Endothelial cell (in vitro differentiated cells): Measurements from ENCODE around the gene AUTS2. TPM values are rescaled to one million over a fixed set of nuclear protein-coding genes. Genes with fewer than 3 reads are reported as not detected.

Experiments used
- DNase-seq: peaks from one replicate; pipeline ENCODE4 v3.0.0; 2021; ENCODE audit warnings: low spot score
- H3K27ac Mint-ChIP-seq: one replicate; pipeline ENCODE4 v1.8.0; 2021; ENCODE audit warnings: mixed read lengths, inconsistent platforms; ENCODE audit not compliant: unreplicated experiment
- H3K27me3 Mint-ChIP-seq: one replicate; pipeline ENCODE4 v1.8.0; 2021; ENCODE audit warnings: mild to moderate bottlenecking, moderate library complexity, mixed read lengths, inconsistent platforms; ENCODE audit not compliant: unreplicated experiment
- H3K36me3 Mint-ChIP-seq: one replicate; pipeline ENCODE4 v1.8.0; 2021; ENCODE audit warnings: mild to moderate bottlenecking, low read depth, mixed read lengths, inconsistent platforms; ENCODE audit not compliant: unreplicated experiment
- H3K4me1 Mint-ChIP-seq: one replicate; pipeline ENCODE4 v1.8.0; 2021; ENCODE audit warnings: mild to moderate bottlenecking, mixed read lengths, inconsistent platforms; ENCODE audit not compliant: unreplicated experiment
- H3K4me3 Mint-ChIP-seq: one replicate; pipeline ENCODE4 v1.8.0; 2021; ENCODE audit warnings: mild to moderate bottlenecking, mixed read lengths, inconsistent platforms; ENCODE audit not compliant: unreplicated experiment
- H3K9me3 Mint-ChIP-seq: one replicate; pipeline ENCODE4 v1.8.0; 2021; ENCODE audit warnings: mixed read lengths, inconsistent platforms; ENCODE audit not compliant: unreplicated experiment
- CTCF ChIP-seq: fragments of 200-600 bp; sonication (generic); IDR thresholded peaks from one replicate; pipeline ENCODE4 v1.5.0; 2021; ENCODE audit warnings: antibody characterized with exemption; ENCODE audit not compliant: unreplicated experiment
- total RNA-seq: library from RNA; stranded (reverse); fragmentation: NEBNext Ultra II Directional; extraction: Animal tissue kit (Norgen Biotek cat#: 25700); gene quantifications from one replicate; pipeline ENCODE4 v1.2.1, GENCODE V29; 2021; ENCODE audit not compliant: unreplicated experiment

The AUTS2 gene
- total RNA-seq, 1 donor from 2014 or later, result 103 TPM

GRCh38 chr7:69799990-69800389 lies 201.7 kb downstream of the AUTS2 start:
- H3K27me3 Mint-ChIP-seq, result peaks cover 1% of the 10 kb centered on the region
- no peak overlapping the region for H3K27ac Mint-ChIP-seq
- DNase-seq, result no peak
- no peaks in the 10 kb centered on the region for H3K9me3 Mint-ChIP-seq
- TF ChIP-seq CTCF, result no peak
- H3K36me3 Mint-ChIP-seq, result no peaks in the 10 kb centered on the region
- peaks cover 32% of the 10 kb centered on the region for H3K4me1 Mint-ChIP-seq
- no peak overlapping the region for H3K4me3 Mint-ChIP-seq

DNA sequence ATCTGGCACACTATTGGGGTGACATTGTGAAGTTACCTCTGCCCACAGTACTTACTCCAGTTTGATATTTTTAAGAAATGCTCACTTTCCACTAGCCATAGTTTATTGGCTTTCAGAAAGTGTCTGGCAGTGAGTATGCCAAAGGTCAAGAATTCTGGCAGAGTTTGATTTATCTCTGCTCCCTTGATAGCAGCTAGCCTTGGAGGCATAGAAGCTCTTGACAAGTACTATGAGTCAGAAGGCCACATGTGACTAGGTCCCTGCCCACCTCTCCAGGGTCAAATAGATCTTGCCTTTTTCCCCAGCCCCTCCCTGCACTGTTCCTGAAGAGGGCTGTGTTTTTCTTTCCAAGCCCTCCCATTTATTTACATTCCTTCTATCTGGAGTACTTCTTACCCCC lies 202.2 kb downstream of the AUTS2 start:
- DNase-seq, result no peak
- H3K27ac Mint-ChIP-seq, result no peak overlapping the region
- TF ChIP-seq CTCF, result no peak
- H3K27me3 Mint-ChIP-seq, result peaks cover 1% of the 10 kb centered on the region
- H3K9me3 Mint-ChIP-seq, result no peaks in the 10 kb centered on the region
- H3K36me3 Mint-ChIP-seq, result no peaks in the 10 kb centered on the region
- no peak overlapping the region for H3K4me3 Mint-ChIP-seq
- peaks cover 32% of the 10 kb centered on the region for H3K4me1 Mint-ChIP-seq

GRCh38 chr7:69801729-69802682 lies 203.7 kb downstream of the AUTS2 start:
- TF ChIP-seq CTCF, result no peak
- DNase-seq, result no peak
- no peaks in the 10 kb centered on the region for H3K36me3 Mint-ChIP-seq
- peak overlapping the region; percentile 82 for H3K27ac Mint-ChIP-seq
- peaks cover 1% of the 10 kb centered on the region for H3K27me3 Mint-ChIP-seq
- H3K9me3 Mint-ChIP-seq, result no peaks in the 10 kb centered on the region
- peaks cover 32% of the 10 kb centered on the region for H3K4me1 Mint-ChIP-seq
- no peak overlapping the region for H3K4me3 Mint-ChIP-seq

GRCh38 chr7:69803699-69804516 lies 205.6 kb downstream of the AUTS2 start:
- H3K27me3 Mint-ChIP-seq, result peaks cover 1% of the 10 kb centered on the region
- peaks cover 32% of the 10 kb centered on the region for H3K4me1 Mint-ChIP-seq
- no peaks in the 10 kb centered on the region for H3K9me3 Mint-ChIP-seq
- H3K36me3 Mint-ChIP-seq, result no peaks in the 10 kb centered on the region
- H3K4me3 Mint-ChIP-seq, result no peak overlapping the region
- TF ChIP-seq CTCF, result no peak
- DNase-seq, result no peak
- H3K27ac Mint-ChIP-seq, result no peak overlapping the region

GRCh38 chr7:69804962-69805361 lies 206.7 kb downstream of the AUTS2 start:
- H3K4me1 Mint-ChIP-seq, result peaks cover 28% of the 10 kb centered on the region
- no peak overlapping the region for H3K4me3 Mint-ChIP-seq
- no peaks in the 10 kb centered on the region for H3K36me3 Mint-ChIP-seq
- no peak for TF ChIP-seq CTCF
- peaks cover 2% of the 10 kb centered on the region for H3K27me3 Mint-ChIP-seq
- no peak overlapping the region for H3K27ac Mint-ChIP-seq
- no peaks in the 10 kb centered on the region for H3K9me3 Mint-ChIP-seq
- no peak for DNase-seq
